GM12801 (cell line): ENCODE measurements around the gene PDCD5.

Experiments
- CTCF ChIP-seq: IDR thresholded peaks from one replicate; pipeline ENCODE4 v1.5.1; 2011; ENCODE audit warnings: control low read depth; ENCODE audit not compliant: insufficient read length; ENCODE audit errors: extremely low read depth

PDCD5 gene

GRCh38 chr19:32595491-32595890 is 14.5 kb downstream of the PDCD5 start:
- no peak for TF ChIP-seq CTCF

GRCh38 chr19:32598022-32598421 is 17.0 kb downstream of the PDCD5 start:
- no peak for TF ChIP-seq CTCF

GRCh38 chr19:32599258-32599657 is 18.3 kb downstream of the PDCD5 start:
- TF ChIP-seq CTCF: no peak

GRCh38 chr19:32599736-32600157 is 18.8 kb downstream of the PDCD5 start:
- TF ChIP-seq CTCF: no peak

- no peak for TF ChIP-seq CTCF
Measured at GRCh38 chr19:32603961-32604360, 23.0 kb downstream of the PDCD5 start.

- TF ChIP-seq CTCF: no peak
Measured at GRCh38 chr19:32605544-32605943, 24.6 kb downstream of the PDCD5 start.

GRCh38 chr19:32606289-32606688 is 25.3 kb downstream of the PDCD5 start:
- TF ChIP-seq CTCF: no peak

GRCh38 chr19:32607479-32607878 is 26.5 kb downstream of the PDCD5 start:
- no peak for TF ChIP-seq CTCF
